GM06990 (cell line): ENCODE data around the gene VHLL.

Experiments used
- DNase-seq: peaks from one replicate; pipeline ENCODE4 v3.0.0-alpha.2; 2011; ENCODE audit not compliant: insufficient read length; ENCODE audit errors: extremely low read depth
- H3K27me3 ChIP-seq: replicated peaks from 2 replicates; pipeline ENCODE4 v1.6.0; 2011; ENCODE audit warnings: low read length; ENCODE audit not compliant: control insufficient read depth, insufficient read depth
- H3K36me3 ChIP-seq: 2 replicates; pipeline ENCODE4 v1.5.1; 2011; ENCODE audit warnings: low read length; ENCODE audit not compliant: control insufficient read depth, insufficient read depth
- H3K4me3 ChIP-seq: replicated peaks from 2 replicates; pipeline ENCODE4 v1.5.1; 2011; ENCODE audit warnings: low read depth, mild to moderate bottlenecking, control low read depth, low read length
- TF ChIP-seq, protein P1 (sequence below): IDR thresholded peaks from 2 replicates; pipeline ENCODE4 v1.5.1; 2011; ENCODE audit warnings: low read length, control low read depth, mild to moderate bottlenecking, inconsistent platforms; ENCODE audit not compliant: insufficient read depth, poor library complexity, severe bottlenecking

The VHLL gene

DNA sequence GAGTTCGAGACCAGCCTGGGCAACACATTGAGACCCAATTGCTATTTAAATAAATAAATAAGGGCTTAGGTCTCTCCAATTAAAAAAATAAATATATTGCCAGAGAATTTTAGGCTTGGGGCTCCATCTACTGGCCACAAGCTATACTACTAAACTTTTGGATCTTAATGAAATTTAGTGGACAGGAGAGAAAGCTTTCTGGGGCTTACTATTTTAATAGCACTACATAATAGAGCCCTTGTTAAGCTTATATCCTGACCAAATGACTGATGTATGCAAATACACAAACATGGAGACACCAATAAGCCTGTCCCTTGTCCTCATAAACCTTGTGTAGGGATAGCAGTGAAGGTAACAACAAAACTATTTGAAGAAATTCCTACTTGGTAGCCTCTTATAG, 20.6 kb upstream of the VHLL start:
- TF ChIP-seq, protein P1, sequence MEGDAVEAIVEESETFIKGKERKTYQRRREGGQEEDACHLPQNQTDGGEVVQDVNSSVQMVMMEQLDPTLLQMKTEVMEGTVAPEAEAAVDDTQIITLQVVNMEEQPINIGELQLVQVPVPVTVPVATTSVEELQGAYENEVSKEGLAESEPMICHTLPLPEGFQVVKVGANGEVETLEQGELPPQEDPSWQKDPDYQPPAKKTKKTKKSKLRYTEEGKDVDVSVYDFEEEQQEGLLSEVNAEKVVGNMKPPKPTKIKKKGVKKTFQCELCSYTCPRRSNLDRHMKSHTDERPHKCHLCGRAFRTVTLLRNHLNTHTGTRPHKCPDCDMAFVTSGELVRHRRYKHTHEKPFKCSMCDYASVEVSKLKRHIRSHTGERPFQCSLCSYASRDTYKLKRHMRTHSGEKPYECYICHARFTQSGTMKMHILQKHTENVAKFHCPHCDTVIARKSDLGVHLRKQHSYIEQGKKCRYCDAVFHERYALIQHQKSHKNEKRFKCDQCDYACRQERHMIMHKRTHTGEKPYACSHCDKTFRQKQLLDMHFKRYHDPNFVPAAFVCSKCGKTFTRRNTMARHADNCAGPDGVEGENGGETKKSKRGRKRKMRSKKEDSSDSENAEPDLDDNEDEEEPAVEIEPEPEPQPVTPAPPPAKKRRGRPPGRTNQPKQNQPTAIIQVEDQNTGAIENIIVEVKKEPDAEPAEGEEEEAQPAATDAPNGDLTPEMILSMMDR = peak; percentile 53
- Histone ChIP-seq H3K27me3 (no peaks in the 10 kb centered on the region), H3K36me3 (peaks cover 30% of the 10 kb centered on the region), H3K4me3 (no peak overlapping the region)
- no peak for DNase-seq

DNA sequence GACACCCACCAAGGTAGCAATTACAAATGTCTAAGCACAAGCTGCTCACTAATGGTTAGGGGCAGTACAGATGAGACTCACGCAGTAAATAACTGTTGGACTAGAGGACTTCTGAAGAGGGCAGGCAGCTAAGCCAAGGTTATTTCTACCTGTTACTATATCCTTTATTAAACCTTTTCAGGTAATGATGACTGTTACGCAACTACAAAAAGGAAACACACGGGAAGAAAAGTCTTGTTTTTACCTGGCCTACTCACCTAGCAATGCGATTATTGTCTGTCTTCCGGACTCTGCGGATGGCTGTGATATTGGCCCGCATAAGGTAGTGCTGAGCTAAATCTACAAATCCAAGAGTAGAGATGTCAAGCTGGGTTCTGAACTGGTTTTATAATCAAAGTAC, 17.8 kb upstream of the VHLL start:
- H3K27me3 ChIP-seq = no peaks in the 10 kb centered on the region
- TF ChIP-seq, protein P1 = no peak
- DNase-seq = no peak
- H3K4me3 ChIP-seq = no peak overlapping the region
- peaks cover 29% of the 10 kb centered on the region for H3K36me3 ChIP-seq

DNA sequence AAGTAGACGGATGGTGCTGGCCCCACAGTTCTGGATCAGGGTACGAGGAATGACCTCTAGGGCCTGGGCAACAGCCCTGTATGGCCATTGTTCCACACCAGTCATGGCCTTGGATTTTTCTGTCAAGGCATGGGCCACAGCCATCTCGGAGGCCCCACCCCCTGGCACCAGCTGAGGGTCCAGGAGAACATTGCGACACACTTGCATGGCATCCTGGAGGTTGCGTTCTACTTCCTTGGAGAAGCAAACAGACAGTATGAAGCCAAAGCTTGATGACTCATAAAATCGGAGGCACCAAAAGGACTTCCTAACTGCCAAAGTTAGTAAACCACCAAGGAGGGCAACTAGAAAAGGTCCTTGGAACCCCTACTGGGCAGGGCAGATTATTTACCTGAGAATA, 11.9 kb upstream of the VHLL start:
- TF ChIP-seq, protein P1 = no peak

DNA sequence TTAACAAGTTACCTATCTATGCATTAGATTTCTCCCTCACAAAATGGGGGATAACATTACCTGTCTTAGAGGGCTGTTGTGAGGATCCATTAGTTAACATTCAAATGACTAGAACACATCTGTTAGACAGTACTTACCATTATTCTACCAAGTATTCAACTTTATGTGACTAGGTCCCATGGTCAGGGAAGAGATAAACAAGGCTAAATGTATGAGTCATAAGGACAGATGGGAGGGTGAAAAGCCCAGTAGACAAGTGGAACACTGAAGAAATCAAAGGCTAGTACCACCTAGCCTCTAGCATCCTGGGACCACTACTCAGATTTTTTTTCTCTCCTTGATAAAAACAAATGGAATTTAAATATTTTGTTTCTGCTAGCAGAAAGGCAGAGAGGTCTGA, 9.0 kb upstream of the VHLL start:
- DNase-seq = no peak
- Histone ChIP-seq H3K4me3 (no peak overlapping the region), H3K27me3 (no peaks in the 10 kb centered on the region), H3K36me3 (peaks cover 22% of the 10 kb centered on the region)
- TF ChIP-seq, protein P1 = no peak

More for the DNA sequence above, 11.9 kb upstream of the VHLL start:
- Histone ChIP-seq H3K36me3 (peaks cover 23% of the 10 kb centered on the region), H3K27me3 (no peaks in the 10 kb centered on the region), H3K4me3 (no peak overlapping the region)
- DNase-seq = no peak

DNA sequence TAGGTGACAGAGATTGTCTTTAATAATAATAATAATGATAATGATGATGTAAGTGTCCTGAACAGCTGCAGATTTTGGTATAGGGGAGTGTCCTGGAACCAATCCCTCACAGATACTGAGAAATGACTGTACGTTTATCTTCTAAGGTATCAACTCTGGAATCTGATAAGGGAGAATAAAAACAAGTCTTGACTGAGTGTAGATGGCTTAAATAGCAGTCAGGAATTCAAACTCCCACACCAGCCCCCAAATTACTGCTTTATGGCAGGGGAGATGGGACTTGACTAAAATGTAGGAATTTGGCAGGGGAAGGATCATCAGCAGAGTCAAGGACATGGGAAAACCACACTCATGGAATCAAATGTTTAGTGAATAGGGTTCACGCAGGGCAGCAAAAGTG, 6.1 kb upstream of the VHLL start:
- H3K27me3 ChIP-seq = no peaks in the 10 kb centered on the region
- H3K4me3 ChIP-seq = no peak overlapping the region
- TF ChIP-seq, protein P1 = no peak
- DNase-seq = no peak
- H3K36me3 ChIP-seq = peaks cover 11% of the 10 kb centered on the region

DNA sequence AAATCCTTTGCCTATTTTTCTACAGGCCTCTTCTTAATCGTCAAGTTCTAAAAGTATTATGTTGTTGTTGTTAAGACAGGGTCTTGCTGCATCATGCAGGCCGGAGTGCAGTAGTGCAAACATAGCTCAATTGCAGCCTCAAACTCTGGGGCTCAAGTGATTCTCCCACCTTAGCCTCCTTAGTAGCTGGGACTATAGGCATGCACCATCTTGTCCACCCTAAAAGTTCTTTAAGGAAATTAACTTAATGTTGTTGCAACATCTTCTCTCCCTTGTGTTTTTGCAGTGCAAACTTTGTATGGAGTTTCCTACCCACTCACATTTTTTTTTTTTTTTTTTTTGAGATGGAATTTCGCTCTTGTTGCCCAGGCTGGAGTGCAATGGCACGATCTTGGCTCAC, 4.1 kb upstream of the VHLL start:
- Histone ChIP-seq H3K27me3 (no peaks in the 10 kb centered on the region), H3K4me3 (no peak overlapping the region), H3K36me3 (peaks cover 3% of the 10 kb centered on the region)
- no peak for DNase-seq
- TF ChIP-seq, protein P1 = no peak
